ENCODE data around the gene SLC16A3. TPM values are rescaled to one million over a fixed set of nuclear protein-coding genes. Genes with fewer than 3 reads are reported as not detected.
A peak's percentile ranks its signal among the peaks of the same experiment; 100 is the strongest.

The SLC16A3 gene
- total RNA-seq, 1 experiment from 2014 or later = 28.7 TPM

DNA sequence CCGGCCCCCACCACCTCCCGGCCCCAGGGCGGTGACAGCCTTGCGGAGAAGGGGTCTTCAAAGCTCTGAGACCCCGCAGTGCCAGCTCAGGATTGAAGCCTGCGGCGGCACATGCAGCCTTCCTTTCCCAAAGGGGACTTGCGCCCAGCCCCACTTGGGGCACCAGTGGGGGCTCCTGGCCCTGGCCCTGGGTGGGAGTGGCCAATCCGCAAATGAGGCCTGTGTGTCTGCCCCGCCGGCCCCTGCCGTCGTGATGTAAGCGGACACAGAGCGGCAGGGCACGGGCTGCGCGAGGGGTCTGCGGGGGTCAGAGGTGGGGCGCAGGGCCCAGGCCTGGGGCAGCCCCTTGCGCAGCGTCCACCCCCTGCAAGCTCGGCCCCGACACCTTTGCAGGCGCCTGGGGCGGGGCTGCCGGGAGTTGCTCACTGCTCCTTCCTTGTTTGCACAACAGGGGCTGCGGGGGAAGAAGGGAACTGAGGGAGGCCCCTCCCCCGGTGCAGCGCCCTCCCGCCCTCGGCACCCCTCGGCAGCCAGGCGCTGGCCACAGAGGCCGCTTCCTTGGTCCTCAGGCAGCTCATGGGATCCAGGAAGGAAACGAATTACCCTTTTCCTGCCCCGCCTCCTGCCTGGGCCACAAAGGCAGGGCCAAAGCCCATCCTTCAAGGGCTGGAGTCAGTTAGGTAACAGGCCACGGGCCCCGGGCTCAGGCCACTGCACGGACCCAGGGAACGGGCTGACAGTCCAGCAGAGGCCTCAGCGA, 2.9 kb downstream of the SLC16A3 start:
- H3K27ac Mint-ChIP-seq = no peak overlapping the region
- TF ChIP-seq, protein P1, sequence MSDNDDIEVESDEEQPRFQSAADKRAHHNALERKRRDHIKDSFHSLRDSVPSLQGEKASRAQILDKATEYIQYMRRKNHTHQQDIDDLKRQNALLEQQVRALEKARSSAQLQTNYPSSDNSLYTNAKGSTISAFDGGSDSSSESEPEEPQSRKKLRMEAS (CRISPR knock-in tag; IDR thresholded peaks at IDR 0.05) = no peak; the same call in 1 of the 2 replicates
- TF ChIP-seq FOXP1 (CRISPR knock-in tag; IDR thresholded peaks at IDR 0.05; ENCODE audit: borderline replicate concordance) (no peak), ETV6 (CRISPR knock-in tag; IDR thresholded peaks at IDR 0.05) (peak; percentile 41; the same call in 1 of the 2 replicates), E2F5 (CRISPR knock-in tag; IDR thresholded peaks at IDR 0.05) (no peak), MXD4 (CRISPR knock-in tag; IDR thresholded peaks at IDR 0.05; ENCODE audit: borderline replicate concordance) (no peak), ZSCAN18 (CRISPR knock-in tag; IDR thresholded peaks at IDR 0.05) (no peak), GABPB1 (CRISPR knock-in tag; IDR thresholded peaks at IDR 0.05) (peak; percentile 52)
- TF ChIP-seq, protein P2, sequence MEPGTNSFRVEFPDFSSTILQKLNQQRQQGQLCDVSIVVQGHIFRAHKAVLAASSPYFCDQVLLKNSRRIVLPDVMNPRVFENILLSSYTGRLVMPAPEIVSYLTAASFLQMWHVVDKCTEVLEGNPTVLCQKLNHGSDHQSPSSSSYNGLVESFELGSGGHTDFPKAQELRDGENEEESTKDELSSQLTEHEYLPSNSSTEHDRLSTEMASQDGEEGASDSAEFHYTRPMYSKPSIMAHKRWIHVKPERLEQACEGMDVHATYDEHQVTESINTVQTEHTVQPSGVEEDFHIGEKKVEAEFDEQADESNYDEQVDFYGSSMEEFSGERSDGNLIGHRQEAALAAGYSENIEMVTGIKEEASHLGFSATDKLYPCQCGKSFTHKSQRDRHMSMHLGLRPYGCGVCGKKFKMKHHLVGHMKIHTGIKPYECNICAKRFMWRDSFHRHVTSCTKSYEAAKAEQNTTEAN (CRISPR knock-in tag; IDR thresholded peaks at IDR 0.05) = 0 out of 2 replicates have a peak, but pooled peaks have one; percentile 29
- TF ChIP-seq, protein P3, sequence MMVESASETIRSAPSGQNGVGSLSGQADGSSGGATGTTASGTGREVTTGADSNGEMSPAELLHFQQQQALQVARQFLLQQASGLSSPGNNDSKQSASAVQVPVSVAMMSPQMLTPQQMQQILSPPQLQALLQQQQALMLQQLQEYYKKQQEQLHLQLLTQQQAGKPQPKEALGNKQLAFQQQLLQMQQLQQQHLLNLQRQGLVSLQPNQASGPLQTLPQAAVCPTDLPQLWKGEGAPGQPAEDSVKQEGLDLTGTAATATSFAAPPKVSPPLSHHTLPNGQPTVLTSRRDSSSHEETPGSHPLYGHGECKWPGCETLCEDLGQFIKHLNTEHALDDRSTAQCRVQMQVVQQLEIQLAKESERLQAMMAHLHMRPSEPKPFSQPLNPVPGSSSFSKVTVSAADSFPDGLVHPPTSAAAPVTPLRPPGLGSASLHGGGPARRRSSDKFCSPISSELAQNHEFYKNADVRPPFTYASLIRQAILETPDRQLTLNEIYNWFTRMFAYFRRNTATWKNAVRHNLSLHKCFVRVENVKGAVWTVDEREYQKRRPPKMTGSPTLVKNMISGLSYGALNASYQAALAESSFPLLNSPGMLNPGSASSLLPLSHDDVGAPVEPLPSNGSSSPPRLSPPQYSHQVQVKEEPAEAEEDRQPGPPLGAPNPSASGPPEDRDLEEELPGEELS (CRISPR knock-in tag; IDR thresholded peaks at IDR 0.05) = no peak
- H3K9me3 Mint-ChIP-seq = no peaks in the 10 kb centered on the region
- H3K4me1 Mint-ChIP-seq = peaks cover 6% of the 10 kb centered on the region
- peaks cover 30% of the 10 kb centered on the region for H3K27me3 Mint-ChIP-seq (ENCODE audit: low read depth)
- peak; percentile 61 for DNase-seq (ENCODE audit: low spot score)
- ChIA-PET POLR2A (interaction anchor here (1.2 kb wide), 1 partner anchor 10 kb away, joined by 4 read pairs; no protein-coding TSS in a partner anchor), CTCF (interaction anchor here (0.5 to 1.5 kb wide), 6 partner anchors 9 to 212 kb away, joined by 3 to 4 read pairs (median 3); partner anchors contain the start of gene DCXR)
- ATAC-seq = peak; percentile 13
- no peaks in the 10 kb centered on the region for H3K36me3 Mint-ChIP-seq
- H3K4me3 Mint-ChIP-seq = peak overlapping the region; percentile 35; the same call in 1 of the 2 replicates

- H3K27ac Mint-ChIP-seq = no peak overlapping the region
- H3K4me1 Mint-ChIP-seq = peaks cover 6% of the 10 kb centered on the region
- ChIA-PET CTCF (interaction anchor here (0.6 to 1.5 kb wide), 3 partner anchors 202 to 219 kb away, joined by 3 to 4 read pairs (median 3); no protein-coding TSS in a partner anchor), POLR2A (no interaction called here)
- peaks cover 24% of the 10 kb centered on the region for H3K27me3 Mint-ChIP-seq (ENCODE audit: low read depth)
- no peaks in the 10 kb centered on the region for H3K9me3 Mint-ChIP-seq
- no peaks in the 10 kb centered on the region for H3K36me3 Mint-ChIP-seq
- no peak overlapping the region for H3K4me3 Mint-ChIP-seq
- ATAC-seq = no peak
- no peak for DNase-seq (ENCODE audit: low spot score)
- TF ChIP-seq, protein P4, sequence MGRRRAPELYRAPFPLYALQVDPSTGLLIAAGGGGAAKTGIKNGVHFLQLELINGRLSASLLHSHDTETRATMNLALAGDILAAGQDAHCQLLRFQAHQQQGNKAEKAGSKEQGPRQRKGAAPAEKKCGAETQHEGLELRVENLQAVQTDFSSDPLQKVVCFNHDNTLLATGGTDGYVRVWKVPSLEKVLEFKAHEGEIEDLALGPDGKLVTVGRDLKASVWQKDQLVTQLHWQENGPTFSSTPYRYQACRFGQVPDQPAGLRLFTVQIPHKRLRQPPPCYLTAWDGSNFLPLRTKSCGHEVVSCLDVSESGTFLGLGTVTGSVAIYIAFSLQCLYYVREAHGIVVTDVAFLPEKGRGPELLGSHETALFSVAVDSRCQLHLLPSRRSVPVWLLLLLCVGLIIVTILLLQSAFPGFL (CRISPR knock-in tag; IDR thresholded peaks at IDR 0.05; ENCODE audit: borderline replicate concordance) = no peak
- TF ChIP-seq NR2C2 (CRISPR knock-in tag; IDR thresholded peaks at IDR 0.05) (no peak), USF2 (CRISPR knock-in tag; IDR thresholded peaks at IDR 0.05) (no peak), SOX15 (CRISPR knock-in tag; IDR thresholded peaks at IDR 0.05) (no peak), JAZF1 (CRISPR knock-in tag; IDR thresholded peaks at IDR 0.05) (no peak), ZNF263 (CRISPR knock-in tag; IDR thresholded peaks at IDR 0.05; ENCODE audit: low read depth) (no peak), USF1 (CRISPR knock-in tag; IDR thresholded peaks at IDR 0.05) (no peak), ZNF317 (CRISPR knock-in tag; IDR thresholded peaks at IDR 0.05; ENCODE audit: borderline replicate concordance, low read depth) (no peak), ZNF416 (CRISPR knock-in tag; IDR thresholded peaks at IDR 0.05) (no peak), NFE2L1 (CRISPR knock-in tag; IDR thresholded peaks at IDR 0.05) (no peak), SMAD4 (CRISPR knock-in tag; IDR thresholded peaks at IDR 0.05) (no peak), ZBTB21 (CRISPR knock-in tag; IDR thresholded peaks at IDR 0.05; ENCODE audit: borderline replicate concordance) (no peak)
- TF ChIP-seq, protein P5, sequence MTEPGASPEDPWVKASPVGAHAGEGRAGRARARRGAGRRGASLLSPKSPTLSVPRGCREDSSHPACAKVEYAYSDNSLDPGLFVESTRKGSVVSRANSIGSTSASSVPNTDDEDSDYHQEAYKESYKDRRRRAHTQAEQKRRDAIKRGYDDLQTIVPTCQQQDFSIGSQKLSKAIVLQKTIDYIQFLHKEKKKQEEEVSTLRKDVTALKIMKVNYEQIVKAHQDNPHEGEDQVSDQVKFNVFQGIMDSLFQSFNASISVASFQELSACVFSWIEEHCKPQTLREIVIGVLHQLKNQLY (CRISPR knock-in tag; IDR thresholded peaks at IDR 0.05) = no peak
- TF ChIP-seq, protein P6, sequence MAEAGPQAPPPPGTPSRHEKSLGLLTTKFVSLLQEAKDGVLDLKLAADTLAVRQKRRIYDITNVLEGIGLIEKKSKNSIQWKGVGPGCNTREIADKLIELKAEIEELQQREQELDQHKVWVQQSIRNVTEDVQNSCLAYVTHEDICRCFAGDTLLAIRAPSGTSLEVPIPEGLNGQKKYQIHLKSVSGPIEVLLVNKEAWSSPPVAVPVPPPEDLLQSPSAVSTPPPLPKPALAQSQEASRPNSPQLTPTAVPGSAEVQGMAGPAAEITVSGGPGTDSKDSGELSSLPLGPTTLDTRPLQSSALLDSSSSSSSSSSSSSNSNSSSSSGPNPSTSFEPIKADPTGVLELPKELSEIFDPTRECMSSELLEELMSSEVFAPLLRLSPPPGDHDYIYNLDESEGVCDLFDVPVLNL (CRISPR knock-in tag; IDR thresholded peaks at IDR 0.05; ENCODE audit: borderline replicate concordance, low read depth) = no peak
Measured at GRCh38 chr17:82232322-82232820, 3.5 kb downstream of the SLC16A3 start.

Data from WTC11 (cell line).